ENCODE results near the gene CSNK1A1L.

CSNK1A1L gene

DNA sequence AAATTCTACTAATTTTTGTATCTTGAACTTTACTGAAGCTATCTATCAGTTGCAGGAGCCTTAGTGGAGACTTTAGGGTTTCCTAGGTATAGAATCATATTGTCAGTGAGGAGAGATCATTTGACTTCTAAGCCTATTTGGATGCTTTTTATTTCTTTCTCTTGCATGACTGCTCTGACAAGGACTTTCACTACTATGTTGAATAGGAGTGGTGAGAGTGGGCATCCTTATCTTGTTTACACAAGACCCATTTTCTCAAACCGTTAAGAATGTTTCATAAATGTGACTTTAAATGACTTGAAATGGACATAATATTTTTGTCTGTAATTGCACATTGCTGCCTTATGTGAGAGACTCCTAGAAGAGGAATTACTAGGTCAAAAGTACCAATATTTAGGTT lies 17.9 kb upstream of the CSNK1A1L start:
- no peak for TF ChIP-seq EZH2 (IDR thresholded peaks at IDR 0.05)
- TF ChIP-seq FOXP2 (optimal IDR thresholded peaks at IDR 0.05; ENCODE audit: control extremely low read depth, extremely low read length, insufficient read depth), result no peak
- no peak for TF ChIP-seq POLR2AphosphoS5 (IDR thresholded peaks at IDR 0.05; ENCODE audit: borderline replicate concordance, low read depth, low read length)
- H3K4me3 ChIP-seq, result no peak overlapping the region
- H3K9ac ChIP-seq (ENCODE audit: insufficient read length), result no peak overlapping the region
- no peaks in the 10 kb centered on the region for H3K36me3 ChIP-seq (ENCODE audit: insufficient read depth, low read length)
- no peaks in the 10 kb centered on the region for H3K9me3 ChIP-seq (ENCODE audit: low read depth, low read length)
- H3K27ac ChIP-seq, result no peak overlapping the region
- DNase-seq (ENCODE audit: low read depth, low spot score), result no peak

DNA sequence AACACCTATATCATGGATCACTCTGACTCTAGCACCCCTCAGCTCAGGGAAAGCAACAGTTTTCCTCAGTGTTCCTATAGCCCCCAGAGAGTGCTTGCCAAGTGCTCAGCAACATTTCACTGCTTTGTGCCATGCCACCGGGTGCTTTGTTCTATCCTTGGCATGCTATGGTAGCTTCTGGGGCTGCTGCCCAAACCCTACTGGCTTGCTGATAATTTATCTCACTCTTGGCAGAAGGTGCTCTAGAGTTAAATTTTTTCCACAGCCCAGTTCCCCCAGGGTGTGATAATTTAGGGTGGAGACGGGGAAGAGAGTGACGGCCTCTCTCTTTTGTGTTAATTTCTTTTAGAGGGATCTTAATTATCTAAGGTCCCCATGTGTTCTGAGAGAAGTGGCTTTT lies 12.6 kb upstream of the CSNK1A1L start:
- TF ChIP-seq FOXP2 (optimal IDR thresholded peaks at IDR 0.05; ENCODE audit: control extremely low read depth, extremely low read length, insufficient read depth) (no peak), EZH2 (IDR thresholded peaks at IDR 0.05) (no peak), POLR2AphosphoS5 (IDR thresholded peaks at IDR 0.05; ENCODE audit: borderline replicate concordance, low read depth, low read length) (no peak)
- Histone ChIP-seq H3K36me3 (ENCODE audit: insufficient read depth, low read length) (no peaks in the 10 kb centered on the region), H3K27ac (no peak overlapping the region), H3K4me3 (no peak overlapping the region), H3K9me3 (ENCODE audit: low read depth, low read length) (no peaks in the 10 kb centered on the region), H3K9ac (ENCODE audit: insufficient read length) (no peak overlapping the region)
- no peak for DNase-seq (ENCODE audit: low read depth, low spot score)

DNA sequence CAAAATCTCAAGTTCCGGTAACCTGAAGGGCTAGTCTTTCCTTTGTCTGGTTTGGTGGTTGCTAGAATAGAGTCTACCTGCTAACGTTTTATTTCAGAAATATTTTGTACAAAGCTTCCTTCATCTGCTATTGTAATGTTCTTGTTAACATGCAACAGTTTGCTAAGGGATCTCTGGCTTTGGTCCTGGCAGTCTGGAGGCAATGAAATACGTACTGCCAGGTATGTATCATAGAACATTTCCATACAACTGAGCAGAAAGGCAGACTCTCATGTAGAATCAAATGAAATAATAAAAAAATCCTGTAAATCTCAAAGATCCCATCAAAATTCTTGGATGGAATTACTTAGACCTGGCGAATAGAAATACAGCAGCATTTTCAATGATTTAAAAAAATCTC lies 8.8 kb upstream of the CSNK1A1L start:
- DNase-seq (ENCODE audit: low read depth, low spot score), result no peak
- Histone ChIP-seq H3K27ac (no peak overlapping the region), H3K36me3 (ENCODE audit: insufficient read depth, low read length) (no peaks in the 10 kb centered on the region), H3K9ac (ENCODE audit: insufficient read length) (no peak overlapping the region), H3K9me3 (ENCODE audit: low read depth, low read length) (no peaks in the 10 kb centered on the region), H3K4me3 (no peak overlapping the region)
- TF ChIP-seq POLR2AphosphoS5 (IDR thresholded peaks at IDR 0.05; ENCODE audit: borderline replicate concordance, low read depth, low read length), result no peak

DNA sequence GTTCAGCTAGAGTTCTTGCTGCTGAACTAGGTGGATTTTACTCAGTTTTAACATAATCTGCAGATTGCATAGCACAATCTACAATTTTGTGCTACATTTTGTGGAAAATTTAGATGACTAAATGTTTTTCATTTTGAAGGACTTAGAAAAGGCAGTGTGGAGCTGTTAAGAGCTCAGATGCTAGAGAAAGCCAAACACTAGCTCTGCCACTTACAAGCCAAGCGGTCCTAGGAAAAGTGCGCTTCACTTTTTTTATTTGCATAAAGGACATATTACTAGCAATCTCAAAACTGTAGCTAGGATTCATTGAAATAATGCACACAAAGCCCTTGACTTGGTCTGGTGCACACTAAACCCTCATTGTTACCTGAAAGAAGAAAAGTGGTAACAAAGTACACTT lies 8.1 kb upstream of the CSNK1A1L start:
- no peak for TF ChIP-seq FOXP2 (optimal IDR thresholded peaks at IDR 0.05; ENCODE audit: control extremely low read depth, extremely low read length, insufficient read depth)
- no peak for TF ChIP-seq POLR2AphosphoS5 (IDR thresholded peaks at IDR 0.05; ENCODE audit: borderline replicate concordance, low read depth, low read length)
- no peak for TF ChIP-seq EZH2 (IDR thresholded peaks at IDR 0.05)
- H3K36me3 ChIP-seq (ENCODE audit: insufficient read depth, low read length), result no peaks in the 10 kb centered on the region
- H3K4me3 ChIP-seq, result no peak overlapping the region
- no peak for DNase-seq (ENCODE audit: low read depth, low spot score)
- no peaks in the 10 kb centered on the region for H3K9me3 ChIP-seq (ENCODE audit: low read depth, low read length)
- no peak overlapping the region for H3K27ac ChIP-seq
- H3K9ac ChIP-seq (ENCODE audit: insufficient read length), result no peak overlapping the region

DNA sequence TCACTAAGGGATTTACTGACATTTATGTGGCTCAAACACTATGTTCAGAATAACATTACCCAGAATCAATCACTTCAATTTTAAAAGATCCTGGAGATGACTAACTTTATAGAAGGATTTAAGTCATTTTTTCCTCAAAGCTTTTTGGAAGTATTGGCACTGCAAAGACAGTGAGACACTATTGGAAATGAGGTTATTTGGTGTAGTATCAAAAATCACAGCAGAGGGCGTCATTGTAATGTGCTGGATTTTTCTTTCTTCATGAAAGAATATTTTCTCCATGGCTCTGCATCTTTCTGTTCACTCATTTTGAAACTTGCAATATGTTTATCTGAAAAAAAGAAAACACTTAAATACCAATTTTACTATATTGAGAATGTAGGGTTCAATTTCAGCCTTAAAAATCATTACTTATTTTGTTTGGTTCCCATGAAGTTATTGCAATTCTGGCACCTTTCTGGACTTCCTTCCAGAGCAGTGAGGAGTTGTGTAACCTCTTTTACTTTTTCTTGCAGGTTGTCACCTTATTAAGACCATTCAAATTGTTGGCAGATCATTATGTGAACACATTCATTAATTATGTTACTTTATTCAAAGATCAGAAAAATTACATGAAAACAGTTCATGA lies 3.7 kb upstream of the CSNK1A1L start:
- no peak overlapping the region for H3K4me3 ChIP-seq
- no peak overlapping the region for H3K27ac ChIP-seq
- no peaks in the 10 kb centered on the region for H3K36me3 ChIP-seq (ENCODE audit: insufficient read depth, low read length)
- no peak for TF ChIP-seq EZH2 (IDR thresholded peaks at IDR 0.05)
- no peaks in the 10 kb centered on the region for H3K9me3 ChIP-seq (ENCODE audit: low read depth, low read length)
- DNase-seq (ENCODE audit: low read depth, low spot score), result peak; percentile 14
- H3K9ac ChIP-seq (ENCODE audit: insufficient read length), result no peak overlapping the region

DNA sequence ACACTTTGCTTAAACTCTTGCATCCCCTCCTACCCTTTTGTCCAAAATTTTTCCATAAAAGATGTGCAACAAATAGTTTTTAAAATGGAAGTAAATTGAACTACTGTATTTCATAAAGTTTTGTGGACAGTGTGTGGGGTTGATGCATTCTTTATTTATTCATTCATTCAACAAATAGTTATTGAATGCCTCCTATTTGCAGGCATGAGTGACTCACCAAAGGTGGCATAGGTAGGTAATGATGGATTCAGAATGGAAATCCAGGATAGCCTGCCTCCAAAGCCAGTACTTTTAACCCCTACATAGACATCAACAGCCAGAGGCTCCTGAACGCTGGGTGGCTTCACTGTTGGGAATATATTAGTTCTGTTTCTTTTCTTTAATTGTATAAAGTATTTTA lies 2.4 kb upstream of the CSNK1A1L start:
- Histone ChIP-seq H3K36me3 (ENCODE audit: insufficient read depth, low read length) (no peaks in the 10 kb centered on the region), H3K4me3 (no peak overlapping the region), H3K9me3 (ENCODE audit: low read depth, low read length) (no peaks in the 10 kb centered on the region), H3K9ac (ENCODE audit: insufficient read length) (no peak overlapping the region), H3K27ac (no peak overlapping the region)
- no peak for DNase-seq (ENCODE audit: low read depth, low spot score)
- TF ChIP-seq FOXP2 (optimal IDR thresholded peaks at IDR 0.05; ENCODE audit: control extremely low read depth, extremely low read length, insufficient read depth) (no peak), POLR2AphosphoS5 (IDR thresholded peaks at IDR 0.05; ENCODE audit: borderline replicate concordance, low read depth, low read length) (no peak), EZH2 (IDR thresholded peaks at IDR 0.05) (no peak)

DNA sequence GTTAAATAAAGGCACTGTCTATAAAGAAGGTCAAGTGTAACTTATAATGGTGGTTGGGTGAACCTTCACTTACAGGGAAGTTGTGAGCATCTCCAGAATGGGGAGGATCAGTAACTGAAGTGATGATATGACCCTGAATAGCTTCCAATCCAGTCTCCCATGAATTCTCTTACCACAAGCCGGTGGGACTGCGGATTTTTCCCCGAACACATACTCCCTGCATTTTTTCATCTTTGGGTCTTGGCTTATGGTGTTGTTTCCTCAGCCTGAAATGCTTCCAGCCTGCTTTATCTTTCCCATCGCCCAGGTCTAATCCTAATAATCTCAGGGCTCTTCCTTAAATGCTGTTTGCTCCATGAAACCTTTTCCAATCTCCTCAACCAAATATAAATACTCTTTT lies 2.0 kb upstream of the CSNK1A1L start:
- no peak overlapping the region for H3K9ac ChIP-seq (ENCODE audit: insufficient read length)
- H3K9me3 ChIP-seq (ENCODE audit: low read depth, low read length), result no peaks in the 10 kb centered on the region
- H3K36me3 ChIP-seq (ENCODE audit: insufficient read depth, low read length), result no peaks in the 10 kb centered on the region
- H3K27ac ChIP-seq, result no peak overlapping the region
- TF ChIP-seq FOXP2 (optimal IDR thresholded peaks at IDR 0.05; ENCODE audit: control extremely low read depth, extremely low read length, insufficient read depth), result no peak
- H3K4me3 ChIP-seq, result no peak overlapping the region
- no peak for DNase-seq (ENCODE audit: low read depth, low spot score)

DNA sequence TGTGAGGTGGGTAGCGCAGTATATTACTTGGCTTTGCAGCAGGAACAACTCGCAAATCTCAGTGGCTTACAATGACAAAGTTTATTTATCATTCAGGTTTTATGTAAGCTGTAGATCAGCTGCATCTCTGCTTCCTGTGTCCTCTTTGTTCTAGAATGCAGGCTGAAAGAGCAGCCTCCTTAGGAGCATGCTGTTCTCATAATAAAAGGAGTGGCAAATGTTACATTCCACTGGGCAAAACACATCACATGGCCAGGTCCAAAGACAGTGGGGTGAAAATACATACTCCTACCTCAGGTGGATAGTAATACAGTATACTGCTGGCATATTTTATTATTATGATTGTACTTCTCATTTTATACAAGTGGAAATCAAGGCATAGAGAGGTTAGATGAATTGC lies 1.2 kb upstream of the CSNK1A1L start:
- no peaks in the 10 kb centered on the region for H3K9me3 ChIP-seq (ENCODE audit: low read depth, low read length)
- H3K27ac ChIP-seq, result no peak overlapping the region
- H3K4me3 ChIP-seq, result no peak overlapping the region
- TF ChIP-seq FOXP2 (optimal IDR thresholded peaks at IDR 0.05; ENCODE audit: control extremely low read depth, extremely low read length, insufficient read depth), result no peak
- TF ChIP-seq EZH2 (IDR thresholded peaks at IDR 0.05), result no peak
- no peak for TF ChIP-seq POLR2AphosphoS5 (IDR thresholded peaks at IDR 0.05; ENCODE audit: borderline replicate concordance, low read depth, low read length)
- H3K9ac ChIP-seq (ENCODE audit: insufficient read length), result no peak overlapping the region
- H3K36me3 ChIP-seq (ENCODE audit: insufficient read depth, low read length), result no peaks in the 10 kb centered on the region
- DNase-seq (ENCODE audit: low read depth, low spot score), result no peak

DNA sequence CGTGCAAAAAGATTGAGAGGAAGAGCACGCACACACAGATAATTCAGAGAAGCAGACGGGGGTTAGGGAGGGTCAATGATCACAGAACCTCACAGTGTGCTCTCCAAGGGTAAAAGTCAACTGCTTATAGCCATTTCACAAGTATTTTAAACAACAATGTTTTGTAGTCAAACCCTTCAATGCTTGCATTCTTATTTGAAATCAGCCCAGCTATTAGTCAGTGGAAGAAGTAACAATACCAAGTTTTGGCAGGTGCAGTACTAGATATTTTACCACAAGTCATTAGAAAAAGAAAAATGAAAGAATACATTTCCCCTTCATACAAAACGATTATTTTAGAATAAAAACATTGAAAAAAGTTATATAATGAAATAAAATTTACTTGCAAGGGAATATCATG lies 2.6 kb downstream of the CSNK1A1L start:
- TF ChIP-seq EZH2 (IDR thresholded peaks at IDR 0.05), result no peak
- no peak for TF ChIP-seq FOXP2 (optimal IDR thresholded peaks at IDR 0.05; ENCODE audit: control extremely low read depth, extremely low read length, insufficient read depth)
- no peak for TF ChIP-seq POLR2AphosphoS5 (IDR thresholded peaks at IDR 0.05; ENCODE audit: borderline replicate concordance, low read depth, low read length)
- no peak overlapping the region for H3K4me3 ChIP-seq
- H3K9ac ChIP-seq (ENCODE audit: insufficient read length), result no peak overlapping the region
- H3K9me3 ChIP-seq (ENCODE audit: low read depth, low read length), result no peaks in the 10 kb centered on the region
- no peak for DNase-seq (ENCODE audit: low read depth, low spot score)
- no peaks in the 10 kb centered on the region for H3K36me3 ChIP-seq (ENCODE audit: insufficient read depth, low read length)
- no peak overlapping the region for H3K27ac ChIP-seq

Measured in SK-N-MC (cell line).